Vagina (tissue), 2 donors: ENCODE results near the gene AGR3.

Source experiments
- POLR2A ChIP-seq, 2 donors: fragments of 450-650 bp; IDR thresholded peaks; one replicate each; pipeline ENCODE4 v1.6.1; 2017; ENCODE audit warnings: antibody characterized with exemption in 2 of 2, mild to moderate bottlenecking in 2 of 2, moderate library complexity in 2 of 2
- POLR2AphosphoS5 ChIP-seq, 2 donors: sonication (generic); formaldehyde crosslinking; IDR thresholded peaks; one replicate each; pipeline ENCODE4 v1.9.0; 2017; ENCODE audit warnings: antibody characterized with exemption in 2 of 2, mild to moderate bottlenecking in 2 of 2, low read depth in 1 of 2; ENCODE audit not compliant: insufficient read depth in 1 of 2
- TF ChIP-seq, protein P1 (sequence below), 3 experiments: fragments of 450-650 bp in 2 of 3; fragments of 200-600 bp in 1 of 3; sonication (generic) in 1 of 3; IDR thresholded peaks; one replicate each; pipeline ENCODE4 v1.5.1; 2017 to 2019; ENCODE audit warnings: antibody characterized with exemption in 3 of 3, mild to moderate bottlenecking in 2 of 3, moderate library complexity in 2 of 3

DNA sequence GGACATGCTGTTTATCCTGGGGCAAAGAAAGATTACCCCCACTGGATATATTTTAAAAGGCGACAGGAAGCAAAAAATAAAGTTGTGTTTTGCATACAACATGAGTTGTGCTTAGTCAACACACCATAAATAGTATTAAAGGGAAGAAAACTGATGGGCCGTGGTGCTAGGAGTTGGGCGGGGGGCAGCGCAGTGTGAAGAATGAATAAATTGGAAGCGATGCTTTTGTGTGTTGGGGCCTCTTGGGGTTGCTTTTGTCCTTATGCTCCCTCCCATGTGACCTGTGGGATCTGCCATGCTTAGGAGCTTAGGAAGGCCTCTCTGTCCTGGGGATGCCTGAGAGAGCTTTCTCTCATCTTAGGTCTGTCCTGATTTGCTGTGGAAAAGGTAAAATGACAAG is 35.0 kb upstream of the AGR3 start:
- no peak for TF ChIP-seq POLR2A (IDR thresholded peaks at IDR 0.05)
- TF ChIP-seq POLR2AphosphoS5 (IDR thresholded peaks at IDR 0.05; ENCODE audit: insufficient read depth in 1 of 2, low read depth in 1 of 2) = no peak
- TF ChIP-seq, protein P1, sequence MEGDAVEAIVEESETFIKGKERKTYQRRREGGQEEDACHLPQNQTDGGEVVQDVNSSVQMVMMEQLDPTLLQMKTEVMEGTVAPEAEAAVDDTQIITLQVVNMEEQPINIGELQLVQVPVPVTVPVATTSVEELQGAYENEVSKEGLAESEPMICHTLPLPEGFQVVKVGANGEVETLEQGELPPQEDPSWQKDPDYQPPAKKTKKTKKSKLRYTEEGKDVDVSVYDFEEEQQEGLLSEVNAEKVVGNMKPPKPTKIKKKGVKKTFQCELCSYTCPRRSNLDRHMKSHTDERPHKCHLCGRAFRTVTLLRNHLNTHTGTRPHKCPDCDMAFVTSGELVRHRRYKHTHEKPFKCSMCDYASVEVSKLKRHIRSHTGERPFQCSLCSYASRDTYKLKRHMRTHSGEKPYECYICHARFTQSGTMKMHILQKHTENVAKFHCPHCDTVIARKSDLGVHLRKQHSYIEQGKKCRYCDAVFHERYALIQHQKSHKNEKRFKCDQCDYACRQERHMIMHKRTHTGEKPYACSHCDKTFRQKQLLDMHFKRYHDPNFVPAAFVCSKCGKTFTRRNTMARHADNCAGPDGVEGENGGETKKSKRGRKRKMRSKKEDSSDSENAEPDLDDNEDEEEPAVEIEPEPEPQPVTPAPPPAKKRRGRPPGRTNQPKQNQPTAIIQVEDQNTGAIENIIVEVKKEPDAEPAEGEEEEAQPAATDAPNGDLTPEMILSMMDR (IDR thresholded peaks at IDR 0.05) = no peak
